Measurements from ENCODE around the gene CD160.

The CD160 gene

DNA sequence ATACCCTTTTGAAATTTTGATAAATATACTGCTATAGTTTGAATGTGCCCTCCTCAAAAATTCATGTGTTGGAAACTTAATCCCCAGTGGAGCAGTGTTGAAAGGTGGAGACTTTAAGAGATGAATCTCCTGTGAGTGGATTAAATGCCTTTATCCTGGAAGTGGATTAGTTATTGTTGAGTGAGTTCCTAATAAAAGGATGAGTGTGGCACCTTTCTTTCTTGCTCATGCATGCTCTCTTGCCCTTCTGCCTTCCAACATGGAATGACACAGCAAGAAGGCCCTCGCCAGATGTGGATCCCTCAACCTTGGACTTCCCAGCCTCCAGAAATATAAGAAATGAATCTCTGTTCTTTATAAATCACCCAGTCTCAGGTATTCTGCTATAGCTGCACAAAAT, 51.8 kb downstream of the CD160 start:
- TF ChIP-seq, protein P1, sequence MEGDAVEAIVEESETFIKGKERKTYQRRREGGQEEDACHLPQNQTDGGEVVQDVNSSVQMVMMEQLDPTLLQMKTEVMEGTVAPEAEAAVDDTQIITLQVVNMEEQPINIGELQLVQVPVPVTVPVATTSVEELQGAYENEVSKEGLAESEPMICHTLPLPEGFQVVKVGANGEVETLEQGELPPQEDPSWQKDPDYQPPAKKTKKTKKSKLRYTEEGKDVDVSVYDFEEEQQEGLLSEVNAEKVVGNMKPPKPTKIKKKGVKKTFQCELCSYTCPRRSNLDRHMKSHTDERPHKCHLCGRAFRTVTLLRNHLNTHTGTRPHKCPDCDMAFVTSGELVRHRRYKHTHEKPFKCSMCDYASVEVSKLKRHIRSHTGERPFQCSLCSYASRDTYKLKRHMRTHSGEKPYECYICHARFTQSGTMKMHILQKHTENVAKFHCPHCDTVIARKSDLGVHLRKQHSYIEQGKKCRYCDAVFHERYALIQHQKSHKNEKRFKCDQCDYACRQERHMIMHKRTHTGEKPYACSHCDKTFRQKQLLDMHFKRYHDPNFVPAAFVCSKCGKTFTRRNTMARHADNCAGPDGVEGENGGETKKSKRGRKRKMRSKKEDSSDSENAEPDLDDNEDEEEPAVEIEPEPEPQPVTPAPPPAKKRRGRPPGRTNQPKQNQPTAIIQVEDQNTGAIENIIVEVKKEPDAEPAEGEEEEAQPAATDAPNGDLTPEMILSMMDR (conservative IDR thresholded peaks at IDR 0.05) = no peak
- H3K27ac ChIP-seq = no peak overlapping the region

- no peak overlapping the region for H3K27ac ChIP-seq
- TF ChIP-seq, protein P1 (conservative IDR thresholded peaks at IDR 0.05) = no peak
Observed at GRCh38 chr1:145773423-145773822, 54.1 kb downstream of the CD160 start.

- no peak overlapping the region for H3K27ac ChIP-seq
- TF ChIP-seq, protein P1 (conservative IDR thresholded peaks at IDR 0.05) = no peak
Observed at GRCh38 chr1:145777357-145778145, 58.3 kb downstream of the CD160 start.

DNA sequence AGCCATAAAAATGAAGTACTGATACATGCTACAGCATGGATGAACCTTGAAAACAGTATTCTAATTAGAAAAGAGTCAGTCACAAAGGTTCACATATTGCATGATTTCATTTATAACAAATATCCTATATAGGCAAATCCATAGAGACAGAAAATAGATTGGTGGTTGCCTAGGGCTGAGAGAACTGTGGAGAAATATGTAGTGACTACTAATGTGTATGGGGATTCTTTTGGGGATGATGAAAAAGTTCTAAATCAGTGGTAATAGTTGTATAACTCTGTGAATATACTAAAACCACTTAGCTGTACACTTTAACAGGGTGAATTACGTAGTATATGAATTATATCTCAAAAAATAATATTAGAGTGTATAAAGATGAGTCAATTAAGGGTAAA, 58.8 kb downstream of the CD160 start:
- TF ChIP-seq, protein P1 (conservative IDR thresholded peaks at IDR 0.05) = no peak

DNA sequence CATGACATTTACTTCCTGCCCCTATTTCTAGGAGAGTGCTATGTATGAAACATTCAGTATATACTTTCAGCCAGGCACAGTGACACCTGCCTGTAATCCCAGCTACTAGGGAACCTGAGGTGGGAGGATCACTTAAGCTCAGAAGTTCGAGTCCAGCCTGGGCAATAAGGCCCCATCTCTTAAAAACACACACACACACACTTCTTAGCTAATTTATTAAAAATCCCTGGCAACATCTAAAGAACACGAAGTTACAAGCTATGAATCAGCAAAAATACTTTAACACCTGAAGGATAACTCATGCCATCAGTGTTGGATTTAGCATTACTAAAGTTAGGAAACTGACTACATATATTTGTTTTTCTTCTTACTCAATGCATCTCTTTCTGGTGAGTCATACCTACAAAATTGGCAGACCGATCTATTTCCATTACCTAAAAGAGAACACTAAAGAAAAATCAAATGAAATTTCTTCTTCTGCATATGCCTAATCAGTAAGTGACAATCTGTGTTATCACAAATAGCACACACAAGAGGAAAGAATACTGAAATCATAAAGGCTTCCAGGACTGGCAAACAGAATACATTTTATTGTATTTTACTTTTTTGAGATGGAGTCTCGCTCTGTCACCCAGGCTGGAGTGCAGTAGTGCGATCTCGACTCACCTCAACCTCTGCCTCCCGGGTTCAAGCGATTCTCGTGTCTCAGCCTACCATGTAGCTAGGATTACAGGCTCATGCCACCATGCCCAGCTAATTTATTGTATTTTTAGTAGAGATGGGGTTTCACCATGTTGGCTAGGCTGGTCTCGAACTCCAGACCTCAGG, 63.2 kb downstream of the CD160 start:
- no peak overlapping the region for H3K27ac ChIP-seq
- TF ChIP-seq, protein P1 (conservative IDR thresholded peaks at IDR 0.05) = no peak

More for the DNA sequence above, 58.8 kb downstream of the CD160 start:
- H3K27ac ChIP-seq = no peak overlapping the region

- no peak overlapping the region for H3K27ac ChIP-seq
- TF ChIP-seq, protein P1 (conservative IDR thresholded peaks at IDR 0.05) = no peak
Observed at GRCh38 chr1:145784409-145784808, 65.1 kb downstream of the CD160 start.

DNA sequence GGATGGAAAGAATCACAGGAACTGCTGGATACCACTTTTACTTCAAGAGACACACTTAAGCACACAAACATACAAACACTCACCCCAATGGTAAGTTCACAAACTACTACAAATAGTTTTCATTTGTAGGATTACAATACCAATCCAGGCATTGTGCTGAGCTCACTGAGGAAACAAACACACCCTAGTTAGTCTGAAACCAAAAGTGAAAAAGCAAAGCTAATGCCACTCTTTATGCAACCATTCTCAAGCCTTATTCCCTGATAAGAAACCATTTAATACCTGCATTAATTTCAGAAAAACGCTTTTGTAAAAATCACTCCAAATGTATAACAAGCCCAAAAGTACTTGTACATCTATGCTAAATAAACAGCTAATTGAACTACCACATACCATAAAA, 66.2 kb downstream of the CD160 start:
- H3K27ac ChIP-seq = no peak overlapping the region
- TF ChIP-seq, protein P1 (conservative IDR thresholded peaks at IDR 0.05) = no peak

Data from VCaP (cell line).